Measurements from ENCODE around the gene ARHGAP10. TPM values are rescaled to one million over a fixed set of nuclear protein-coding genes. Genes with fewer than 3 reads are reported as not detected.

The ARHGAP10 gene
- total and polyA plus RNA-seq, 10 of the 15 experiments (the other 5 are each of a cell fraction or from before 2014, with no cell fraction given) = 1.3 to 25.8 (median 17.2) TPM

DNA sequence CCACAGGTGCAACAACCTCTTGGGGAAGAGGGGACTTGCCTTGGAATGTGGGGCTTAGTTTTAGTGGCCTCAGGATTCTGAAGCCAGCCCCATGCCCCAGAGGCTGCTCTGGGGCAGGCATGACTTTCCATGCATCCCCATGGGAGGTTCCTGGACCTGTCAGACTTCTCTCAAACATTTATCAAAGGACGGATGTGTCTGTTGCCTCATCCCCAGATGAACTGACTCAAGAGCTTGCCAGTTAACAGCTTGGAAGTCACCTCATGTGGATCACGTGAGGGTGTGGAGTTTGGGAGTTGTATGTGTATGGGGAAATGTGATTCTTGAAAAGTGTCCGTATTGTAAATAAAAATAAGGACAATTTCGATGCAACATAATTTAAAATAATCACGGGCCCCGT, 341.5 kb downstream of the ARHGAP10 start:
- no peaks in the 10 kb centered on the region for H3K27me3 ChIP-seq (replicated peaks in 1 of 2; ENCODE audit: control insufficient read depth in 2 of 2, insufficient read depth in 2 of 2, low read length in 1 of 2)
- 86% methylated on average over 6 of the region's 6 CpGs for WGBS (ENCODE audit: insufficient coverage, insufficient replicate concordance, low lambda C conversion rate, missing lambda C conversion rate)
- no peak overlapping the region for H3K27ac ChIP-seq (ENCODE audit: control insufficient read depth, insufficient read depth)
- TF ChIP-seq HDAC6 (IDR thresholded peaks at IDR 0.05; ENCODE audit: unreplicated experiment) (no peak), CBX3 (IDR thresholded peaks at IDR 0.05; ENCODE audit: borderline replicate concordance, low read depth) (no peak), POLR2AphosphoS5 (IDR thresholded peaks at IDR 0.05; ENCODE audit: low read length) (no peak), SMAD1 (IDR thresholded peaks at IDR 0.05; ENCODE audit: low read depth, partially characterized antibody) (no peak), NR2F1 (conservative IDR thresholded peaks at IDR 0.05) (no peak), BMI1 (IDR thresholded peaks at IDR 0.05; ENCODE audit: borderline replicate concordance) (no peak), NBN (IDR thresholded peaks at IDR 0.05) (no peak), MYC (IDR thresholded peaks at IDR 0.05; ENCODE audit: insufficient read depth, insufficient read length, insufficient replicate concordance, low read length, severe bottlenecking) (no peak), NFYA (IDR thresholded peaks at IDR 0.05; ENCODE audit: borderline replicate concordance, low read depth, low read length) (no peak), MXI1 (IDR thresholded peaks at IDR 0.05; ENCODE audit: low read depth, low read length) (no peak), MEF2A (IDR thresholded peaks at IDR 0.05; ENCODE audit: insufficient read depth, low read depth, low read length) (no peak), CTCF (IDR thresholded peaks at IDR 0.05 in 2 of 3, conservative IDR thresholded peaks at IDR 0.05 in 1 of 3; ENCODE audit: control insufficient read depth in 2 of 3, extremely low read depth in 1 of 3, insufficient read depth in 1 of 3, low read depth in 3 of 3, low read length in 3 of 3) (no peak), MTA3 (IDR thresholded peaks at IDR 0.05; ENCODE audit: borderline replicate concordance, low read length) (no peak), SREBF1 (IDR thresholded peaks at IDR 0.05; ENCODE audit: low read length) (no peak), ZNF384 (IDR thresholded peaks at IDR 0.05; ENCODE audit: borderline replicate concordance, low read depth, low read length) (no peak)
- TF ChIP-seq, protein P1, sequence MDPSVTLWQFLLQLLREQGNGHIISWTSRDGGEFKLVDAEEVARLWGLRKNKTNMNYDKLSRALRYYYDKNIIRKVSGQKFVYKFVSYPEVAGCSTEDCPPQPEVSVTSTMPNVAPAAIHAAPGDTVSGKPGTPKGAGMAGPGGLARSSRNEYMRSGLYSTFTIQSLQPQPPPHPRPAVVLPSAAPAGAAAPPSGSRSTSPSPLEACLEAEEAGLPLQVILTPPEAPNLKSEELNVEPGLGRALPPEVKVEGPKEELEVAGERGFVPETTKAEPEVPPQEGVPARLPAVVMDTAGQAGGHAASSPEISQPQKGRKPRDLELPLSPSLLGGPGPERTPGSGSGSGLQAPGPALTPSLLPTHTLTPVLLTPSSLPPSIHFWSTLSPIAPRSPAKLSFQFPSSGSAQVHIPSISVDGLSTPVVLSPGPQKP (IDR thresholded peaks at IDR 0.05; ENCODE audit: low read depth, low read length) = no peak
- TF ChIP-seq, protein P2, sequence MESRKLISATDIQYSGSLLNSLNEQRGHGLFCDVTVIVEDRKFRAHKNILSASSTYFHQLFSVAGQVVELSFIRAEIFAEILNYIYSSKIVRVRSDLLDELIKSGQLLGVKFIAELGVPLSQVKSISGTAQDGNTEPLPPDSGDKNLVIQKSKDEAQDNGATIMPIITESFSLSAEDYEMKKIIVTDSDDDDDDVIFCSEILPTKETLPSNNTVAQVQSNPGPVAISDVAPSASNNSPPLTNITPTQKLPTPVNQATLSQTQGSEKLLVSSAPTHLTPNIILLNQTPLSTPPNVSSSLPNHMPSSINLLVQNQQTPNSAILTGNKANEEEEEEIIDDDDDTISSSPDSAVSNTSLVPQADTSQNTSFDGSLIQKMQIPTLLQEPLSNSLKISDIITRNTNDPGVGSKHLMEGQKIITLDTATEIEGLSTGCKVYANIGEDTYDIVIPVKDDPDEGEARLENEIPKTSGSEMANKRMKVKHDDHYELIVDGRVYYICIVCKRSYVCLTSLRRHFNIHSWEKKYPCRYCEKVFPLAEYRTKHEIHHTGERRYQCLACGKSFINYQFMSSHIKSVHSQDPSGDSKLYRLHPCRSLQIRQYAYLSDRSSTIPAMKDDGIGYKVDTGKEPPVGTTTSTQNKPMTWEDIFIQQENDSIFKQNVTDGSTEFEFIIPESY (IDR thresholded peaks at IDR 0.05) = no peak
- no peak overlapping the region for H3K4me3 ChIP-seq
- no TSS peak for BruUV-seq (replicated peaks)
- RAD21 ChIA-PET (ENCODE audit: unreplicated experiment) = no interaction called here
- POLR2A ChIA-PET = no interaction called here
- no peaks in the 10 kb centered on the region for H3K79me2 ChIP-seq (ENCODE audit: control insufficient read depth, insufficient read depth, low read length)
- H2AFZ ChIP-seq (ENCODE audit: control insufficient read depth, low read depth, low read length) = no peak overlapping the region
- DNase-seq (ENCODE audit: low read depth, low spot score) (no peak), ATAC-seq (no peak), FAIRE-seq (no peak)
- H4K20me1 ChIP-seq (ENCODE audit: control insufficient read depth, insufficient read depth) = no peaks in the 10 kb centered on the region
- no peak overlapping the region for H3K9ac ChIP-seq (ENCODE audit: control insufficient read depth, insufficient read depth, low read length)
- H3K36me3 ChIP-seq (ENCODE audit: control insufficient read depth in 2 of 2, insufficient read depth in 2 of 2, low read length in 1 of 2) = peaks cover 7 to 9% of the 10 kb centered on the region in 2 experiments; a peak in 3 of 4 replicates
- in situ Hi-C loops (cut with MboI) = no loop called here
- CTCF ChIA-PET = no interaction called here
- intact Hi-C loops (cut with micrococcal nuclease; ENCODE audit: unreplicated experiment) = no loop called here
- H3K4me1 ChIP-seq (ENCODE audit: control insufficient read depth, insufficient read depth, low read length) = no peaks in the 10 kb centered on the region
- H3K4me2 ChIP-seq (ENCODE audit: control insufficient read depth, insufficient read depth) = no peak overlapping the region
- SMC1A ChIA-PET (ENCODE audit: uncharacterized antibody, unreplicated experiment) = no interaction called here
- H3K9me3 ChIP-seq (replicated peaks; ENCODE audit: control insufficient read depth, insufficient read depth, low read length) = peaks cover 7% of the 10 kb centered on the region; the same call in 1 of the 3 replicates

Data from GM12878 (cell line).